Measurements from ENCODE around the gene TSHZ2.
A peak's percentile ranks its signal among the peaks of the same experiment; 100 is the strongest.

Gene TSHZ2

DNA sequence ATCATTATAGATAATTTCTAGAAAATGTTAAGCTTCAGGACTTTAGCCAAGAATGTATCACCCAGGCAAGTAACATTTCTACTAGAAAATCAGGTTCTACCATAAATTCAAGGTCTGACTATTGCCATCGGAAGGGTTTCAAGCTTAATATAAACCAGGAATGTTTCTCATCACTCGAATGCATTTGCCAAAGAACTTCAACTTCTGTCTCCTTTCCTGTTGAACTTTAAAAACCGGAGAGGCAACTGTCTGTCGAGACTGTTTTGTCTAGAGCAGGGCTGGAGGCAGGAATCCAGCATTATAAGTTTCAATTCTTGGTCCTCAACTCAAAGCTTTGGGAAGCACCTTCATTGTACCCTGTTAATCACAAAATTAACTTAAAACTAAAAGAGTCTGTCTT lies 356.8 kb downstream of the TSHZ2 start:
- DNase-seq, result no peak

DNA sequence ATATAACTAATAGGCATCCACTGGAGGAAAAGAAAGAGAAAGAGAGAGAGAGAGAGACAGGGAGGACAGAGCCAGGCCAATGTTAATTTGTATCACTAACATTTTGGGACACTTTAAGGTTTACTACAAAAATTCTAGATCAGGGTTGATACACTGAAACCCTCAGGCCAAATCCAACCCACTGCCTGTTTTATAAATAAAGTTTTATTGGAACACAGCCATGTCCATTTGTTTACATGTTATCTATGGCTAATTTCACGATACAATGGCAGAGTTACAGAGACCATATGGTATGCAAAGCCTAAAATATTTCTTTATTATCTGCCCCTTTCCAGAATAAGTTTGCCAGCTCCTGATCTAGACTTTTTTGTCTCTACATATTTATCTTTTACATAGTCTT lies 357.6 kb downstream of the TSHZ2 start:
- DNase-seq, result no peak

DNA sequence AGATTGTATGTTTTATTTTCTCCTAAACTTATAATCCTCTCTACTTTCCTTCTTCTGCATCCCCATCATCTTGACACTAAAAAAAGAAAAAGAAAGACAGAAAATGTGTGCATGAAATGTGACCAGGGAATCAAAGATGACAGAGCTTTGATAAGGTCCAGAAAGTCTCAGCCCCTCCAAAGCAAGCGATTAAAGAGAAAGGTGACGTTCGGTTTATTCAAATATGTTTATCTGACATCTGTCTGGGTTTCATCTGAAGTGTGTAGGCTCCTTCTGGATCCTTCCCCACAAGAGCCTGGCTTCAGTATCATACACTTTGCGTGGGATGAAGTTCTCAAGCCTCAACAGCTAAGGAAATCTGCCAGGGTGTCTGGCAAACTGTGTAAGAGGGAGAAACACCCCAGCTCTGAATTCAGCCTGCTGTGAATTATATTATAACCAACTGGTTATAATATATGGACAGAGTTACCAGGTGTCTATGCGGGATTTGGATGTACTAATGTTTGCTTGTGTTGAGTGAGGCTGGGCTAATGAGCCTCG lies 358.5 kb downstream of the TSHZ2 start:
- DNase-seq, result no peak

DNA sequence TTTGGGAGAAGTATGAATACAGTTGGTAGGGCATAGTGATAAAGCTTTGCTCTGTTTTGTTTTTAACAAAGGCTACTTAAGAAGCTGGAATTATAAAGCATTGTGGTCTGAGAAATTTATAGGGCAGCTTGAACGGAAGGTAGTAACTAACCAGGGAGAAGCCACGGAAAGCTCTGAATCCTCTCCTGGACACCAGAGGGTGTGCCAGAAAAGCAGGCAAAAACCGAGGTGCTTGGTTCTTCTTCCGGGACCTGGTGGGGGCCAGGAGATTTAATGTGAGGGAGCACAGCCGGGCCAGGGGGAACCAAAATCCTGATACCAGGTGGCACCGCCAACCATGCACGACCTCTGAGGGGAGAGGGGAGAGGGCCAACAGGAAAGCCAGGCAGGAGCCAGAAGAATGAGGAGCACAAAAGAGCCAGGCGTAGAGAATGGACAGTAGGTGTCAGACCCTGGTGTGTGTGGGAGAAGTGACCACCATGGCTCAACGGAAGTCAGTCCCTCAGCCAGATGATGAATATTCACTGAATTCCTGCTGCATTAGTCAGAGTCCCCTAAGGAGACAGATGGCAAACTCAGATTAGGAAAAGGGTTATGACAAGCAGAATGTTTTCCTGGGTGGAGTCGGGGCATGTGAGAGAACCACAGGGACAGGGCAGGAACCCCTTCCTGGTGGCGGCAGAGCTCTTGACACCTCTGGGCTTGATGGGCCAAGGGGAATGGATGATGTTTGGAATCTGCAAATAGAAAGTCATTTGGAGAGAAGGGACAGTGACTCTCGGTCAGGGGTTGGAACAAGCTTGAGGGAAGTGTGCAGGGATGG lies 359.2 kb downstream of the TSHZ2 start:
- DNase-seq, result peak; percentile 20

DNA sequence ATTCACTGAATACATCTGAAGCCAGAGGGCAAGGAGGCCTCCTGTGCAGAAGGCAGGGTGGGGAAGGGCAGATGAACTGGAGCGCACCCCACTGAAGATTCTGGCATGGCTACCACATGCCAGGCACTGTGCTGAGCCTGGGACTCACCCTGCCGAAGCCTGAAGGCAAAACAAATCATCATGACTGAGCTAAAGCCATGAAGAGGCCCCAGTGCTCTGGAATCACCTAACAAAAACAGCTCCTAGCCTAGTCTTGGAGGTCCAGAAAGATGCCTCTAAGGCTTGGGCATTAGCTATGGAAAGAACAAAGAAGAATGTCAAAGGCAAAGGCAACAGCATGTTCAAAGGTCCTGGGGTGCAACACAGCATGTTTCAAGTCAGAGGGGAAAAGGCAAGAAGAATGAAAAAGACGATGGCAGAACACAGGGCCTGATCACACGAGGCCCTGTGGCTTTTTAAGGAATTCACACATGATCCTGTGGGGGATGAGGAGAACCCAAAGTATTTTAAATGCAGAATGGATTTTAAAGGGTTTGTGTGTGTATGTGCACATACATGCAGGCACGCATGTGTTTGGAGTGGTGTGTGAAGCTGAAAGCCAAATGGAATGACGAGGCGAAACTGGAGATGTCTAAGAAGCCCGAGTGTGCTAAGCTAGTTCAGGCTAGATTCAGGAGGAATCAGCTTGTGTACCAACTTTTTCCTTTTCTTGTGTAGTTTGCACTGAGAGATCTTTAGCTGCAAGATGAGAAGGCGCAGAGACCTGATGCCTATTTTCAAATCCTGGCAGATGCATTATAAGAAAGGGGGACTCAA lies 360.1 kb downstream of the TSHZ2 start:
- no peak for DNase-seq

DNA sequence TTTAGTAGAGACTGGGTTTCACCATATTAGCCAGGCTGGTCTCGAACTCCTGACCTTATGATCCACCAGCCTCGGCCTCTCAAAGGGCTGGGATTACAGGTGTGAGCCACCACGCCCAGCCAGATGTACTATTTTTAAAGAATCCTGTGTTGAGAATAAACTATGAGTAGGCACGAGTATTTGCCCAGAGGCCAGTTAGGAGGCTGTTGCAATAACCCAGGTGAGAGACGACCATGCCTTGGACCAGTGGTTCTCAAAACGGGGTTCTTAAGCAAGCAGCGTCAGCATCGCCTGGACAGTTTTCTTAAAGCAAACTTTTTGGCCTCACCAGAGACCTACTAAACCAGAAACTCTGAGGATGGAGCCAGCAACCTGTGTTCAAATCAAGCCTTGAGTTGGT lies 362.7 kb downstream of the TSHZ2 start:
- no peak for DNase-seq

DNA sequence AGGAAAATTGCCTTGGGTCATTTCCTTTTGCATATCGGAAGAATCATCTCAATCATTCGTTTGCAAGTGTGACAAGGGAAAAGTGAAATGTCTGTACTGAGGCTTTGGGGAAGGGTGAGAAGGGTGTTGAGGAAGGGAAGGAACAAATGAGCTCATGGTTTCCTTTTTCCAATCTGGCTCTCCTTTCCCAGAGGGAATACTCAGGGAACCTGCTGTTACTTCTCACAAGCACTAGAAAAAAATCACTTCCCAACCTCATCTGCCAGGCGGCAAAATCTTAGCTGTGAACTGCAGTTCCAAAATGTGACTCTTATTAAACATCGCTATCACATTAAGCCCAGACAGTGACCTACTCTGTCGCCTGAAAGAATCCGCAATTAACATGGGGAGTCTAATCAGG lies 363.4 kb downstream of the TSHZ2 start:
- no peak for DNase-seq

DNA sequence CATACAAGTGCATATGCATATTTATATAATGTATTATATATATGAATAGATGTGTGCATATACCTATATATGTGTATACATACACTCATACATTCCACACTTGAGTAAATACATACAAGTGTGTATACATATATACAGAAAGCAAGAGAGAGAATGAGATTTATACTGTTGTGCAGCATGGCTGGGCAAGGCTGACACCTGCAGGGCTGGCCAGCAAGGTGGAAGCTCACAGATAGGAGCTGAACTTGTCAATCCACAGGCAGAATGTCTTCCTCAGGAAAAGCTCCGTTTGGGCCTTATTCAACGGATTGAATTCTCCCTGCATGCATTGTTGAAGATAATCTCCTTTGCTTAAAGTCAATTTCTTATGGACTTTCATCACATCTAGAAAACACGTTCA lies 364.7 kb downstream of the TSHZ2 start:
- no peak for DNase-seq

DNA sequence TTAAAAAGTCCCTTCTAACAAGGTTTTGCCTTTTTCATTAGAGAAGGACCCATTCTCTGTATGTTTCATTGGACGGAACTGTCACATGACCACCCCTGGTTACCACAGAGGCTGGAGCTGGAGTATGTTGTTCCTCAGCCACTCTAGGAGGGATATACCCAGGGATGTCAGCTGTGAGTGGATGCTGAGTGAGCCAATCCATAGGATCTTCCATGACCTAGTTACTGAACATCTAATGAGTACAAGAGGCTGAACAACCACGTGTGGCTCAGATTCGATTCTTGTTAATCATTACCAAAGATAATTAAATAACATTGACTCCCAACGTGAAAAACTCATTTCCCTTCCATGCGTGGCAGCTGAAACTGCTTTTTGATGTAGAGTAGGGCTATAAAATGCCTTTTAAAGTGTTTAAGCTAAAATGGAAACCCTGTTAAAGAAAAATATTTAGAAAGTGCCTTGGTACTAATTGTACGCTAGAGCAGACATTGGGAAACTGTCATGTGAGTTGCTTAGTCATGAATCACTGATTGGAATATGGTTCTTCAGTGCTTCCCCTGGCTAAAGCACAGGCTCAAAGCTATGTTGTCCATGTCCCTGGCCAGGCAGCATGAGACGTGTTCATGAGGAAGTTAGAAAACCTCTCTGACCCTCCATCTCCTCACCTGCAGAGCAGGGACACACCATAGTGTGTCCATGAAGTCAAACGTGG lies 365.4 kb downstream of the TSHZ2 start:
- no peak for DNase-seq

DNA sequence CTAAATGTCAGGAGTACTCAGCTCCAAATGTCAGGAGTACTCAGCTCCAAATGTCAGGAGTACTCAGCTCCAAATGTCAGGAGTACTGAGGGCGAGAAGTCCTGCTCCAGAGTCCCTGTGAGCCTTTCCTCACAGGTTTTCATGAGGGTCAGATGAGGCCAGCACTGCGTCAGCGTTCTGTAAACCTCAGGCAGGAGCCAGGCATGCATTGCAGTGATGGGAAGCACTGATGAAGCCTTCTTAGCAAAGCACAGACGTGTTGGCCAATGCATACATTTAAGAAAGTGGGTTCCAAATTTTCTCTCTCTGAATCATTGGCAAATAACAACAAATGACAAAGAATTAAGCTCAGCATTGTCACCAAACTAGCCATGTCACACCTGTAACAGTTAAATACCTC lies 366.6 kb downstream of the TSHZ2 start:
- DNase-seq, result no peak

DNA sequence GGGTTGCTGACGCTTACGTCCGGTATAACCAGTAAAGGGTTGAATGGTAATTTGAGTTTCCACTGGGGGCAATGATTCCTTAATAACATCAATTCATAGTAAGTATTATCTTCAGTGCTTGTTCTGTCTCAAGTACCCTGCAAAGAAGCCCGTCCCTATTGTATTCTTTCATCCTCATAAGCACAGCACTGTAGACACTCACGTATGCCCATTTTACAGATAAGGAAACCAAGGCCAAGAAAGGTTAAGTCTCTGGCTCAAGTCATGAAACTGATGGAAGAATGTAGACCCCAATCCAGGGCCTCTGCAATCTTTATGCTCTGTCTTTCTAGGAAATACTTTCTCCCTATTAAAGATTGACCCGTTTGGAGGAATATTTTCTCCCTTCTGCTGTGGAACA lies 370.3 kb downstream of the TSHZ2 start:
- no peak for DNase-seq

DNA sequence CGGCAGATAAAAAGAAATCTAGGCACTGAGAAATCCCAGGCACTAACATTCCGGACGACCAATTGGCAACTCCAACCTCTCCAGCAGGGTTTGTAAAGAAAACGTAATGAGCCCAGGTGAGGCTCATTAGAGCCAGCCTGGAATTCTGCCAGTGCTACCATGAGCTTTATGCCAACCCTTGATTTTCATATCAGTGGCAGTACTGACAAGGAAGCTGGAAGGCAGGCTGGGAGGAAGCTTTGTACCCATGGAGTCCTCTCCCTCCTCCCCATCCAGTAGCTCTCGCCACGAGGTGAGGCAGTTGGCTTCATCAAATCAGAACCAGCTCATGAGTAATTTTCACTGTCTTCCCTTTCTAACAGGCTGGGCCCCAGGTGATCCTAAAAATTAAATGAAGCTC lies 371.3 kb downstream of the TSHZ2 start:
- DNase-seq, result no peak

DNA sequence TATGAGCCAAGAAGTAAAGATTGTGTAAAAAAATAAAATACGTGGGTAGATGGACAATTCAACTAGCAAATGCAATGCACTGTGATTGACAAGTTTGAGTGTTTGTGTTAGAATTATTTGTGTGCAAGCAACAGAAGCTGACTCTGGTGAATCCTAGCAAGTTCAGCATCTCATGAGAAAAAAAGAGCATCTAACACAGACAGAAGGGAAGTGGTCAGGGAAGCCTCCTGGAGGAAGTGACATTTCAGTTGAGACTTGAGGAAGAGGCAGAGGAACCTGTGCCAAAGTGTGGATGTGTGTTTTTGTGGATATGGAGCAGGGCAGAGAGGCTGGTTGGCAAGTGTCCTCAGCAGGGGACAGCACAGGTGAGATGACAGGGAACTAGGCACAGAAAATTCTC lies 372.7 kb downstream of the TSHZ2 start:
- DNase-seq, result no peak

DNA sequence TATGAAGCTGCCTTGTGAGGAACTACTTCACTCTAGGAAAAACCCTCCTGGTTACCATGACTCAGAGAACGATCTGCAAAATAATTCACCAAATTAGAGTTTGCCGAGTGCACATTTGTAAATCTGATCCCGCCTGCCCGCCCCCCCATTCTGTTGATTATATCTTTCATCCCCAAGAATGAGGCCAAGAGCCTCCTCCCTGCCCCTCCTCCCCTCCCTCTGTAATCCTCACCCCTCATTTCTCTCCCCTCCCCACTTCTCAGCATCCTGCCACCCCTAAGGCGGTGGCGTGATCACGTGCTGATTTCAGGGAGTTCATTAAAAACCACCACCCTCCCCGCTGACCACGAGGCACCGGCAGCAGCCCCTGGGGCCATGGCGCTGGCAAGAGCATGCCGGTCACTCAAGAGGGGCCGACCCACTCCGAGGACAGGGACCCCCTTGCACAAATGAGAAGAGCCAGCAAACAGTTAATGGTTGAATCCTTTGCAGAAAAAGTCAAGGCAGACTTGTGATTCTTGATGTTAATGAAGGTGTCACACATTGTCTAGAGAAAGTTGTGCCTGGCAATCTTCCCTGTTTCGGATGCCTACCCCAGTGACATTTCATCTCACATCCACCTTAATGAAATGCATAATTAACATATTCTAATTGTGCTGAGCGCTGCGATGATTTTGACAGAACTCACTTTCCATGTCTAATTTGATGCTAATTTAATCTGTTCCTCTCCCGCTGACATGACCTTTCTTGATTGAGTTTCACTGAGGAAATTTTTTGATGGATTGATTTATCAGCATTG lies 373.6 kb downstream of the TSHZ2 start:
- DNase-seq, result no peak

DNA sequence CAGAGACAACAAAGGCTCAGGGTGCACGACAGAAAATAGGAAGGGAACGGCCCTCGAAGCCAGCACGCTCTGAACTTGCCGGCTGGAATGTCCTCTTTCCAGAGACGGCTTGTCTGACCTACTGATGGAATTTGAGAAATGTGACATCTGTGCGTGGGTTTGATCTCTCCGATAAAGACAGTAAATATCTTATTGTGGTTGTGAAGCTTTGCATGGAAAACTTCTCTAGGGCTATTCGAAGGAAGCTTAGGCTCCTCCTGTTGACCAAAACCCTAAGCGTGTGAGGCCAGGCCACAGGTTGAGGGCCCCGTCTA lies 374.1 kb downstream of the TSHZ2 start:
- DNase-seq, result no peak

DNA sequence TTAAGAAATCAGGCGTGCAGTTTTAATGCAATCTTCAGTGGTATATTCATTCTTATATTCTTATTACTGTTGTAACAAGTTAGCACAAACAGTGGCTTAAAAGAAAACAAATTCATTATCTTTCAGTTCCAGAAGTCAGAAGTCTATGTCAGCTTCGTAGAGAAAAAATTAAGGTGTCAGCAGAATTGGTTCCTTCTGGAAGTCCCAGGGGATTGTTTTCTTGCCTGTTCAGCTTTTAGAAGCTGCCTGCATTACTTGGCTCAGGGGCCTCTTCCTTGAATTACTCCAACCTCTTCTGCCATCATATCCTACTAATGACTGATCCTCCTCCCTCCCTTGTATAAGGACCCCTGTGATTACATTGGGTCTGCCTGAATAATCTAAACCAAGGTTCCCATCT lies 377.6 kb downstream of the TSHZ2 start:
- no peak for DNase-seq

DNA sequence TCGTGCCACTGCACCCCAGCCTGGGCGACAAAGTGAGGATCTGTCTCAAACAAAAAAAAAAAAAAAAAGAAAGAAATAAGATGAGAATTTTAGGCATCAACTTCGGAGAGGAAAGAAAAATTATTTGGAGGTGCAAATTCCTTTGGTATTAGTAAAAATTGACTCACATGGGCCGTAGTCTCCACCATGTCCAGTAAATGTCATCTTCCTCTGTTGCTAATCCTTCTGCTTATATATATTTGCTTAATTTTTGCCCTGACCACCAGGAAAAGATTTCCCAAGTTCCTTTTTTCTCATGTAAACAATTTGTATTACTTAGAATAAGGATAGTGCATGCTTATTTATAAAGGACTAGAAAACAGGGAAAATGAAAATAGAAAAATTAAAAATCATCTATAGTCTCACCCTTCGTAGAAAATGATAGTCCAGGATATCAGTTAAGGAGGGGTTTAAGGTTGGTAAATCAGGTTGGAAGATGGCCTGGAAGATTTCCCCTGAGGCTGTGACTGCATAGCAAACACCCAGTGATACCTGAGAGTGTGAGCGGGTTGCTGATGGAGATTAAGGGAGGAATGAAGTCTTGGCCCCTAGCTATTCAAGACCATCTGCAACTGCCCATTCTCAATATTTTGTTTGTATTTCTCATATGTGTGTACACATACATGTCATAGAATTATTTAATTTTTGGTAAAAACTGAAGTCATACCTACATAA lies 380.7 kb downstream of the TSHZ2 start:
- DNase-seq, result no peak

DNA sequence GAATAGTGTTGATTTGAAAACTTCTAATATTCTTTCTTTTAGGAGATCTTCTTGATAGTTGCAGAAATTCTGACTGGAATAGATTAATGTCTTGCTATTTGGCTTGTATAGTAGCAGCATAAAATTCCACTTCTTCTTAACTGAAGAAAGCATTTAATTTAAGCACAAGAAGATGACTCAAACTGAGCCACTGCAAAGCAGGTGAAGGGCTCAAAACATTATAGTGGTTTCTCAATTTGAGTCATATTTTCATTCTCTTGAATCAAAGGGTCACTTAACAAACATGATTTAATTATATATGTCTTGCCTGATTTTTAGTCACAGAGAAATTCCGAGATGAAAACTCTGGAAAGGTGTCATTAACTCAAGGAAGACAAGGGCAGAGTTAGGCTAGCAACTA lies 382.2 kb downstream of the TSHZ2 start:
- no peak for DNase-seq

DNA sequence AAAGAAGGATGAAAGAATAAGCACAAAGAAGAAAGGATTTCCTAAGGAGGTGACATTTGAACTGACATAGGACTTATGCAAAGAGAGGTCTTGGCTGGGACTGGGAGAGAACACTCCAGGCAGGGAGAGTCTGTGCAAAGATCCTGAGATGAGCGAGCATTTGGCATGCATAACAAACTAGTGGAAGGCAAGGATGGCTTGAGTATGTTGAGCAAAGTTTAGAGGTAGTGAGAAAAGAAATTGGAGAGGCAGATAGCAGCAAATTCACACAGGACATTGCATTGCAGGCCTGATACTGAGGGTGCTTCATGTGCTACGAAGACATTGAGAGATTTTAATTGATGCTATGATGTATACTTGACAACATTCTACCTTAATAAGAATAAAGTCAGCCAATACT lies 383.6 kb downstream of the TSHZ2 start:
- DNase-seq, result no peak

DNA sequence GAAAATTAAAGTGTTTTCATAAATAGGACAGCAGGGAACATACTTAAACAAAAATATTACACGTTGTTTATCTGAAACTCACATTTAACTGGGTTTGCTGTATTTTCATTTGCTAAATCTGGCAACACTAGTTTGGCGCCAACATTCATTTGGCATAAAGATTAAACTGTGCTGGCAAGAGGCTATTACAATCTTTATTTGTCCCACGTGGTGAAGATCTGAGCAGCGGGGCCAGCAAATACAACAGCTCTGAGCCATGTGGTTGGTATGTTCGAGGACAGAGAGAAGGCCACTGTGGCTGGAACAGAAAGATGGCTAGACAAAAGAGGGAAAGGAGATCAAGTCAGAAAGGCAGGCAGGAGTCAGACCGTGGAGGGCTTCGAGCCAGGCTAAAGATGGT lies 387.3 kb downstream of the TSHZ2 start:
- no peak for DNase-seq

DNA sequence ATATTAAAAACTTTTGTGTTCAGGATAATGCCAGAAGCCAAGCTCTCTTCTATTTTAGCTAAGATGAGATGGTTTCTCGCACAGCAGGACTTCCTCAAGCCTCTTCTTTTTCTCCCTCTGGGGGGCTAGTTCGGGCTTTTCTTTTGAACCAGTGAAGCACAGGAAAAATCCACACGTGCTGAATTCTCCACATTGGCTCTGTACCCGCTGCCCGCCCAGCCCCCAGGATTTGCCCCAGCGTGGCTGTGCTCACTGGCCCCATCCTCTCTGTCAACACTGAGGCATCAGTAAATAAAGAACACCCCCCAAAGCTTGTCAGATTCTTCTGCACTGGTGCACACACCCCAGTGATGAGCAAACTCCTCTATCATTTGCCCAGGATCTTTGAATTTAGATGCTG lies 388.7 kb downstream of the TSHZ2 start:
- no peak for DNase-seq

DNA sequence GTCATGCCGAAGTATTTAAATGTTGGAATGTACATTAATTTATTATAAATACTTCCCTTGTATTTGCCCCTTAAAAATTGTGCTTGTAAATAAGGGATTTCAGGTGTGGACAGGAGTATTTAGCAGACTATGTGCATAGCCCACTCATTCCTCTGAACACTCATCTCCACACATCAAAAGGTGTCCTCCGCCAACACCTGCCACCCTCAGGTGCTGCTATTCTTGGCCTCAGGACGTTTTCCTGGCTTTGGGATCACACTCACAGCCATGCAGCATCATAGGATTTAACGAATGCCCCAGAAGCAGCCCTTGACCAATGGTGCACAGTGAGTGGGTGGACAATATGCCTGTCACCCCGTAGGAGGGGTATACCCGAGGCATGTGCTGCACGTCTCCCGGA lies 390.6 kb downstream of the TSHZ2 start:
- DNase-seq, result no peak

All from hematopoietic multipotent progenitor cell treated with erythropoietin and hydrocortisone succinate and interleukin-3 and kit ligand, for 8 days (in vitro differentiated cells).